AG08395 (cell line): ENCODE measurements around the gene EPM2AIP1.
"Not testable (repeated sequence)": the region's sequence is repeated elsewhere in the genome, so short reads cannot be mapped to it uniquely, and the experiment has no call there.

ENCODE experiments used
- DNase-seq: peaks from one replicate; pipeline ENCODE4 v3.0.0; 2012; ENCODE audit warnings: mixed read lengths, low spot score

EPM2AIP1 gene

DNA sequence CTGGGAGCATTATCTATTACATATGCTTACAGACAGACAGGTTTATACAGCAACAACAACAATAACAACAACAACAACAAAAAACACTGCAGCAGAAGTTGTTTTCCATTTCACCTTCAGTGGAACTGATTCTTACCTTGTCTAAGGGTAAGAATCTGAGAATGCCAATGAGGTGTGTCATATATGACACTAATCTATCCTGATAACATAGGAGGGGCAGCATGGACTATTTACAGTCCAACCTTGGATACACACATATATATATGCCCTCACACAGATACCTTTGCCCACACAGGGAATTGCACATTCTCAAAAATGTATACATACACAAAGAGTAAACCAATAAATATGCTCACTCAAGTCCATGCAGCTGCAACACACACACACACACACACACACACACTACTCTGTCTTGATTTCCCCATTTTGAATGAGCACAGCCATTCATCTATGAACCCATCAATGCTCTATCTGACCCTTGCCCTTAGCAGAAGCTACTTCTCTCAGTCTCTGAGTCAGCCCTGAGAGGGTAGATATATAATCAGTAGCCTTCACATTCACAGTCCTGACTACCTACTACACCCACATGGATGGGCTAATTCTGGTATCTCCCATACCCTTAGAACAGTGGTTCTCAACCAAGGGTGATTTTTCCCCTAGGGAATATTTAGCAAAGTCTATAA lies 38.3 kb downstream of the EPM2AIP1 start:
- no peak for DNase-seq

- not testable (repeated sequence) for DNase-seq
Observed at GRCh38 chr3:36947814-36948213, 45.1 kb downstream of the EPM2AIP1 start.

- no peak for DNase-seq
Observed at GRCh38 chr3:36945333-36945980, 47.5 kb downstream of the EPM2AIP1 start.

- DNase-seq = peak; percentile 71
Observed at GRCh38 chr3:36944641-36945270, 48.2 kb downstream of the EPM2AIP1 start, which contains the start of gene TRANK1. TRANK1 (minus strand) TSS chr3:36945054; CDS start chr3:36944809, 245 bp downstream.

DNA sequence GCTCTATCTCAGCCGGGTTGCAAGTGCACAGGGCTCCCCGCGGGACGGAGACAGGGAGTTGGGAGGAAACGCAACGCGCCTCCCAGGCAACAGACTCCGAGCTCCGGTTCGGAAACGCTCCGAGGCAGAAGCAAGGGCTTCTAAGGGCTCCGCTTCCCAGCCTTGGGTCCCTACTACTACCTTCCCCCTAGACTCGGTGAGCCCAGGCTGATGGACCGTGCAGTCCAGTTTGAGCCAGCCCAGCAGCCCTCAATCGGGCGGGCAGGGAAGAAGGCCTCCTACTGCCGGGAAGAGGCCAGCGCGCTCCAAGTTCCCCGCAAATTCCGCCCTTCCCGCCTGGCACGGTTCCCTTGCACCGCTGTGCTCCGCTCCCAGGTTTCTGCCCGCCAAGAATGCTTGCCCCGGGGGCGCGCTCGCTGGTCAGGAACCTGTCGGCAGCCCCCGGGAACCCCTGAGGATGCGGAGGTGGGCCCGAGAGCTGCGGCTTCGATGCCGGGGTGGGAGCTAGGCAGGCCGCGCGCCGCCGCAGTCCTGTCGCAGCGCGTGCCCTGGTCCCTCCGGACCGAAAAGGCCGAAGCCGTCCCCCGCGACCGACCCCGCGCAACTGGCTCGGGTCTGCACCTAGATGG lies 48.8 kb downstream of the EPM2AIP1 start:
- DNase-seq = peak; percentile 75

DNA sequence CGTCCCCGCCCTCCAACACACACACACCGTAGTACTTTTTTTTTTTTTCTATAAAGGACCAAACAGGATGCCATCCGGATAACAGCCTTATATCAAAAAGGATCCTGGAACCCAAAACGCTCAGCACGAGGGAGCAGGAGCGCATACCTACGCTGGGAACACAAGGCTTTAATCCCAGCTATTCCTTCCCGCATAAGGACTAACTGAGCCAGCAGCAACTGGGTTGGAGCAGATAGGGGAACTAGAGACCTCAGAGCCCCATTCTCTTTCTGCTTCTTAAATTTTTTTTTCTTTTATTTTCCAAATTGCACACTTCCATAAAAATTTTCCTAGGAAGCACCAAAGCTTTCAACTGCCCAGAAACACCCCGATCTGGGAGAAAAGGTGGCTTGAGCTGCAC lies 49.3 kb downstream of the EPM2AIP1 start:
- DNase-seq = no peak

- no peak for DNase-seq
Observed at GRCh38 chr3:36942638-36943248, 50.2 kb downstream of the EPM2AIP1 start.

DNA sequence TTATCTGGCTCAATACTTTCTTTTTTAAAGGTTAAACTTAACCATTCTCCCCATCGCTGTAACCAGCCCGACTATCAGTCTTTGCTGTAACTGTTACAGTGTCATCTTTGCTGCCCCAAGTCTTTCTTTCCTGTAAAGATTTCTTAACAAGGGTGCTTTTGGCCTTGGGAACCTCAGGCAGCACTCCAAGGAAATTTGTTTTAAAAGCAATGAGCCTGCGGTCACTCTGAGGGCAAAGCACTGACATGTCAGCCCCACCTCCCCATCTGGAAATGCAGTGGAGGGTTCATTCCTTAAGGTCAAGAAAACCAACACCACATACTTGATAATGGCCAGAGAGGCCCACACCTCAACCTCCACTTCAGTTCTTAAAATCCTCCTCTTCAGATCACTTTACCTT lies 51.3 kb downstream of the EPM2AIP1 start:
- no peak for DNase-seq

DNA sequence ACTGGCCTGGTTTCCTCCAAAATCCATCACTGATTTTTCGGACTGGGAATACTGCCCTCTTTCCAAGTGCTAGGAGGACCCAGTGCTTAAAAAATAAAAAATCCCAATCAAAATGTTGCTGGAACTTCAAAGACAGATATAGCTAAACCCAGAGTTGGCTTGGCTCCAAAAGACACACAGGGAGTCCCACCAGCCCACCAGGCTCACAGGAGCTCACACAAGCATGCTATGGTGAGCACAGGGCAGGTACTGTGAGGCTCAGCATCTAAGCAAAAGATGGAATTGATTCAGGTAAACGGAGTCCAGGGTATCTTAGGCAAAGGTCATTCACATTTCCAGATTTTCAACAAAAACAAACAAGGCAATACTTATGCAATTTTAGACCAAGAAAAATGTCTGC lies 51.8 kb downstream of the EPM2AIP1 start:
- no peak for DNase-seq

- DNase-seq = no peak
Observed at GRCh38 chr3:36937492-36937891, 55.4 kb downstream of the EPM2AIP1 start.
